Activated CD4-positive, alpha-beta T cell treated with anti-CD3 and anti-CD28 coated beads for 24 hours (primary cell): Measurements from ENCODE around the gene FAM120B.

Source experiments
- DNase-seq, 2 donors: peaks; one replicate each; pipeline ENCODE4 v3.0.0-alpha.2; 2020; ENCODE audit warnings: low read depth in 2 of 2

Gene FAM120B

GRCh38 chr6:170358496-170358895, 51.9 kb downstream of the FAM120B start:
- no peak for DNase-seq

GRCh38 chr6:170360476-170360875, 53.9 kb downstream of the FAM120B start:
- DNase-seq, result no peak

- DNase-seq, result no peak
Measured at GRCh38 chr6:170361335-170361734, 54.8 kb downstream of the FAM120B start.

GRCh38 chr6:170362121-170362520, 55.6 kb downstream of the FAM120B start:
- DNase-seq, result no peak

GRCh38 chr6:170363255-170363654, 56.7 kb downstream of the FAM120B start:
- no peak for DNase-seq

- DNase-seq, result no peak
Measured at GRCh38 chr6:170365121-170365520, 58.6 kb downstream of the FAM120B start.

- no peak for DNase-seq
Measured at GRCh38 chr6:170365593-170365992, 59.0 kb downstream of the FAM120B start.

- DNase-seq, result no peak
Measured at GRCh38 chr6:170366248-170366960, 59.8 kb downstream of the FAM120B start.

- DNase-seq, result no peak
Measured at GRCh38 chr6:170367241-170367640, 60.7 kb downstream of the FAM120B start.

GRCh38 chr6:170368544-170368943, 62.0 kb downstream of the FAM120B start:
- DNase-seq, result no peak

- no peak for DNase-seq
Measured at GRCh38 chr6:170369403-170369802, 62.8 kb downstream of the FAM120B start.

- DNase-seq, result no peak
Measured at GRCh38 chr6:170370416-170370815, 63.9 kb downstream of the FAM120B start.

- DNase-seq, result no peak
Measured at GRCh38 chr6:170371080-170371479, 64.5 kb downstream of the FAM120B start.

- no peak for DNase-seq
Measured at GRCh38 chr6:170371588-170371987, 65.0 kb downstream of the FAM120B start.

GRCh38 chr6:170372380-170373325, 66.1 kb downstream of the FAM120B start:
- DNase-seq, result no peak

- no peak for DNase-seq
Measured at GRCh38 chr6:170374571-170375444, 68.2 kb downstream of the FAM120B start.

GRCh38 chr6:170375661-170376060, 69.1 kb downstream of the FAM120B start:
- no peak for DNase-seq

GRCh38 chr6:170376386-170377043, 70.0 kb downstream of the FAM120B start:
- DNase-seq, result no peak

GRCh38 chr6:170378502-170378901, 71.9 kb downstream of the FAM120B start:
- DNase-seq, result no peak

GRCh38 chr6:170381562-170381961, 75.0 kb downstream of the FAM120B start:
- DNase-seq, result no peak

GRCh38 chr6:170383466-170384035, 77.0 kb downstream of the FAM120B start:
- no peak for DNase-seq
